ENCODE measurements around the gene ING5. TPM values are rescaled to one million over a fixed set of nuclear protein-coding genes. Genes with fewer than 3 reads are reported as not detected.

ING5 gene
- polyA plus RNA-seq, 3 donors: 6.5 to 29.5 (median 6.6) TPM

- intact Hi-C loops (cut with micrococcal nuclease): no loop called here
- H3K79me2 ChIP-seq (ENCODE audit: insufficient read depth, low read length): no peaks in the 10 kb centered on the region
- Mint-ChIP-seq H3K27ac (peak overlapping the region in 2 of 7 donors; percentile 24 to 84), H3K4me3 (no peak overlapping the region), H3K36me3 (peaks cover 64 to 86% of the 10 kb centered on the region in 2 donors), H3K27me3 (ENCODE audit: low read depth in 3 of 3) (no peaks in the 10 kb centered on the region), H3K4me1 (no peaks in the 10 kb centered on the region), H3K9me3 (no peaks in the 10 kb centered on the region)
- no peak overlapping the region for H3K4me3 ChIP-seq (replicated peaks in 1 of 3; ENCODE audit: low read depth in 2 of 3, low read length in 3 of 3)
- DNase-seq: no peak
- H3K27ac ChIP-seq (ENCODE audit: low read depth in 1 of 2, low read length in 2 of 2): no peak overlapping the region
- H4K20me1 ChIP-seq (ENCODE audit: insufficient read depth, low read length): no peaks in the 10 kb centered on the region
- no peak overlapping the region for H2AFZ ChIP-seq (ENCODE audit: insufficient read depth, low read depth, low read length, poor library complexity, severe bottlenecking)
- TF ChIP-seq CTCF (IDR thresholded peaks at IDR 0.05): no peak
- no peaks in the 10 kb centered on the region for H3K27me3 ChIP-seq (ENCODE audit: control insufficient read depth in 2 of 2, insufficient read depth in 2 of 2, low read length in 2 of 2)
- 90% methylated on average over 40 of the region's 42 CpGs for WGBS (ENCODE audit: insufficient coverage)
- H3K4me1 ChIP-seq (ENCODE audit: control insufficient read depth in 1 of 2, insufficient read depth in 2 of 2, low read length in 2 of 2): no peaks in the 10 kb centered on the region
- H3K9ac ChIP-seq (ENCODE audit: insufficient read depth, low read length, poor library complexity, severe bottlenecking): no peak overlapping the region
- peaks cover 68 to 91% of the 10 kb centered on the region in 2 donors for H3K36me3 ChIP-seq (replicated peaks in 1 of 2; ENCODE audit: control insufficient read depth in 1 of 2, insufficient read depth in 2 of 2, low read length in 2 of 2)
- no peak overlapping the region for H3K4me2 ChIP-seq (replicated peaks; ENCODE audit: extremely low read depth, low read length, poor library complexity, severe bottlenecking)
- no peaks in the 10 kb centered on the region for H3K9me3 ChIP-seq (replicated peaks in 1 of 2; ENCODE audit: control insufficient read depth in 1 of 2, insufficient read depth in 1 of 2, low read length in 2 of 2)
These were observed 29.3 kb upstream of the ING5 start for GRCh38 chr2:241672243-241673188.

- H3K27ac Mint-ChIP-seq: peak overlapping the region in 2 of 7 donors; percentile 21 to 38
- H3K36me3 Mint-ChIP-seq: peaks cover 62 to 86% of the 10 kb centered on the region in 2 donors
- Histone ChIP-seq H3K27ac (ENCODE audit: low read depth in 1 of 2, low read length in 2 of 2) (no peak overlapping the region), H2AFZ (ENCODE audit: insufficient read depth, low read depth, low read length, poor library complexity, severe bottlenecking) (no peak overlapping the region), H3K9ac (ENCODE audit: insufficient read depth, low read length, poor library complexity, severe bottlenecking) (no peak overlapping the region), H3K4me3 (replicated peaks in 1 of 3; ENCODE audit: low read depth in 2 of 3, low read length in 3 of 3) (no peak overlapping the region), H4K20me1 (ENCODE audit: insufficient read depth, low read length) (no peaks in the 10 kb centered on the region), H3K9me3 (replicated peaks in 1 of 2; ENCODE audit: control insufficient read depth in 1 of 2, insufficient read depth in 1 of 2, low read length in 2 of 2) (no peaks in the 10 kb centered on the region), H3K4me1 (ENCODE audit: control insufficient read depth in 1 of 2, insufficient read depth in 2 of 2, low read length in 2 of 2) (no peaks in the 10 kb centered on the region), H3K27me3 (ENCODE audit: control insufficient read depth in 2 of 2, insufficient read depth in 2 of 2, low read length in 2 of 2) (no peaks in the 10 kb centered on the region), H3K4me2 (replicated peaks; ENCODE audit: extremely low read depth, low read length, poor library complexity, severe bottlenecking) (no peak overlapping the region), H3K79me2 (ENCODE audit: insufficient read depth, low read length) (no peaks in the 10 kb centered on the region), H3K36me3 (replicated peaks in 1 of 2; ENCODE audit: control insufficient read depth in 1 of 2, insufficient read depth in 2 of 2, low read length in 2 of 2) (peaks cover 66 to 91% of the 10 kb centered on the region in 2 donors)
- H3K4me1 Mint-ChIP-seq: no peaks in the 10 kb centered on the region
- H3K9me3 Mint-ChIP-seq: no peaks in the 10 kb centered on the region
- intact Hi-C loops (cut with micrococcal nuclease): no loop called here
- H3K27me3 Mint-ChIP-seq (ENCODE audit: low read depth in 3 of 3): no peaks in the 10 kb centered on the region
- DNase-seq: no peak
- 94% methylated on average over 10 of the region's 18 CpGs for WGBS (ENCODE audit: insufficient coverage)
- H3K4me3 Mint-ChIP-seq: no peak overlapping the region
- TF ChIP-seq CTCF (IDR thresholded peaks at IDR 0.05): no peak
These were observed 28.6 kb upstream of the ING5 start for GRCh38 chr2:241673189-241673663.
